ENCODE data around the gene ASPRV1.

DNA sequence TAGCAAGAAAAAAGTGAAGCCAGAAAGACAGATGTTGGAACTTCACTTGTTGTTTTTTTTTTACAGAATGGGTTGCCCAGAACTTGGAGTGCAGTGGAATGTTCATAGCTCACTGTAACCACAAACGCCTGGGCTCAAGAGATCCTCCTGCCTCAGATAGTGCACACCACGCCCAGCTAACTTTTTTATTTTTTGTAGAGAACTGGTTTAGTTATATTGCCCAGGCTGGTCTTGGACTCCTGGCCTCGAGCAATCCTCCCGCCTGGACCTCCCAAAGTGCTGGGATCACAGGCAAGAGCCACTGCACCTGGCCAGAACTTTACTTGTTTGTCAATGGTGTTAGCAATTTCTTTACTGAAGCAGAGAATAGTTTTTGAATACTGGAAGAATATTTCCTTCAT lies 11.9 kb upstream of the ASPRV1 start:
- TF ChIP-seq FOXM1 (IDR thresholded peaks at IDR 0.05; ENCODE audit: low read depth, low read length) (no peak), IKZF1 (conservative IDR thresholded peaks at IDR 0.05) (no peak), TBL1XR1 (IDR thresholded peaks at IDR 0.05; ENCODE audit: low read depth, low read length) (no peak), MYB (IDR thresholded peaks at IDR 0.05; ENCODE audit: borderline replicate concordance, low read depth, low read length) (no peak), NFXL1 (IDR thresholded peaks at IDR 0.05; ENCODE audit: borderline replicate concordance) (no peak)
